Measurements from ENCODE around the gene WWOX. TPM values are rescaled to one million over a fixed set of nuclear protein-coding genes. Genes with fewer than 3 reads are reported as not detected.

The WWOX gene
- total RNA-seq, 1 experiment from 2014 or later, result 15.6 TPM

DNA sequence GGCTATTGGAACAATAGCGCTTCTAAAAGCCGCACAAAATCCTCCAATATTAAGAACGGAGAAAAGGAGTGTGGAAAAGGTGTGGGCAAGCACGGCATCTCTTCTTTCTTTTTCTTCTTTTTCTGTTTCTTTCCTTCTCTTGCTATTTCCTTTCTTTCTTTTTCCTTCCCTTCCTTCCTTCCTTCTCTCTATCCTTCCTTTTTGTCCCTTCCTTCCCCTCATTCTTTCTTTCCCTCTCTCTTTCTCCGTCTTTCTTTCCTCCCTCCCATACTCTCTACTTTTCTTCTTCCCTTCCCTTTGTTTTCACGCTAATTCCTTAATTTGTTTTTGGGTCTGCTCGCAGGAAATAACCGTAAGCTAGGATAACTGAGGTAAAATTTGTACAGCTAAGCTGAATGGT, 1022.9 kb downstream of the WWOX start:
- Histone ChIP-seq H3K23ac (ENCODE audit: insufficient read length, low read depth, low read length) (no peak overlapping the region), H3K9me3 (ENCODE audit: control insufficient read depth, low read depth, low read length) (no peaks in the 10 kb centered on the region), H2BK120ac (ENCODE audit: low read depth, low read length, poor library complexity, severe bottlenecking) (no peak overlapping the region), H3K4me2 (ENCODE audit: insufficient read depth, insufficient read length, low read length) (no peak overlapping the region), H2BK5ac (ENCODE audit: insufficient read length, low read length) (no peak overlapping the region), H3K9ac (ENCODE audit: extremely low read depth, insufficient read length, low read length) (no peak overlapping the region), H2BK20ac (ENCODE audit: low read depth, low read length, poor library complexity, severe bottlenecking) (no peak overlapping the region), H3K18ac (ENCODE audit: insufficient read length, low read depth, low read length) (no peak overlapping the region), H3K56ac (ENCODE audit: insufficient read length, low read depth, low read length) (no peak overlapping the region), H3T11ph (ENCODE audit: low read length) (no peak overlapping the region), H4K8ac (replicated peaks; ENCODE audit: insufficient read length, low read depth, low read length) (no peak overlapping the region), H4K91ac (ENCODE audit: insufficient read length, low read depth, low read length) (no peak overlapping the region), H3K23me2 (ENCODE audit: insufficient read length, low read depth, low read length, poor library complexity, severe bottlenecking) (no peaks in the 10 kb centered on the region), H2BK12ac (ENCODE audit: insufficient read length, low read depth, low read length) (no peak overlapping the region), H3K79me2 (ENCODE audit: insufficient read depth, low read length) (no peaks in the 10 kb centered on the region), H3K27me3 (ENCODE audit: insufficient read depth, low read length) (no peaks in the 10 kb centered on the region), H3K14ac (ENCODE audit: insufficient read depth, low read length) (no peak overlapping the region), H2BK15ac (ENCODE audit: low read depth, low read length) (no peak overlapping the region), H4K20me1 (ENCODE audit: control insufficient read depth, insufficient read depth, insufficient read length) (no peaks in the 10 kb centered on the region), H4K5ac (ENCODE audit: insufficient read length, low read depth, low read length) (no peak overlapping the region), H2AFZ (ENCODE audit: low read length) (no peak overlapping the region), H2AK5ac (ENCODE audit: insufficient read length, low read length) (no peak overlapping the region), H3K27ac (ENCODE audit: insufficient read length, low read depth, low read length) (no peak overlapping the region), H3K4ac (ENCODE audit: low read depth, low read length) (no peak overlapping the region), H3K79me1 (ENCODE audit: insufficient read depth, low read depth, low read length, poor library complexity, severe bottlenecking) (no peaks in the 10 kb centered on the region), H3K4me1 (ENCODE audit: insufficient read depth, low read length) (no peaks in the 10 kb centered on the region)
- Mint-ChIP-seq H3K4me1 (peaks cover 5 to 15% of the 10 kb centered on the region in 2 experiments; a peak in 3 of 4 replicates), H3K4me3 (no peak overlapping the region), H3K27me3 (ENCODE audit: low read depth) (peaks cover 1% of the 10 kb centered on the region), H3K9me3 (peaks cover 5 to 7% of the 10 kb centered on the region in 2 experiments; a peak in 4 of 5 replicates), H3K27ac (peak overlapping the region in 1 of 3 experiments; percentile 6; a peak in 1 of 7 replicates), H3K36me3 (ENCODE audit: insufficient read depth in 1 of 3, low read depth in 3 of 3) (peaks cover 0 to 6% (median 0%) of the 10 kb centered on the region in 3 experiments; a peak in 3 of 7 replicates)
- TF ChIP-seq, protein P1, sequence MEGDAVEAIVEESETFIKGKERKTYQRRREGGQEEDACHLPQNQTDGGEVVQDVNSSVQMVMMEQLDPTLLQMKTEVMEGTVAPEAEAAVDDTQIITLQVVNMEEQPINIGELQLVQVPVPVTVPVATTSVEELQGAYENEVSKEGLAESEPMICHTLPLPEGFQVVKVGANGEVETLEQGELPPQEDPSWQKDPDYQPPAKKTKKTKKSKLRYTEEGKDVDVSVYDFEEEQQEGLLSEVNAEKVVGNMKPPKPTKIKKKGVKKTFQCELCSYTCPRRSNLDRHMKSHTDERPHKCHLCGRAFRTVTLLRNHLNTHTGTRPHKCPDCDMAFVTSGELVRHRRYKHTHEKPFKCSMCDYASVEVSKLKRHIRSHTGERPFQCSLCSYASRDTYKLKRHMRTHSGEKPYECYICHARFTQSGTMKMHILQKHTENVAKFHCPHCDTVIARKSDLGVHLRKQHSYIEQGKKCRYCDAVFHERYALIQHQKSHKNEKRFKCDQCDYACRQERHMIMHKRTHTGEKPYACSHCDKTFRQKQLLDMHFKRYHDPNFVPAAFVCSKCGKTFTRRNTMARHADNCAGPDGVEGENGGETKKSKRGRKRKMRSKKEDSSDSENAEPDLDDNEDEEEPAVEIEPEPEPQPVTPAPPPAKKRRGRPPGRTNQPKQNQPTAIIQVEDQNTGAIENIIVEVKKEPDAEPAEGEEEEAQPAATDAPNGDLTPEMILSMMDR (conservative IDR thresholded peaks at IDR 0.05), result no peak
- no peak for DNase-seq
- 98% methylated on average over 2 of the region's 8 CpGs for WGBS (ENCODE audit: extremely low coverage, insufficient read length, low lambda C conversion rate)
